HG03066 (cell line): ENCODE results near the gene RAB27B.
"Not testable (repeated sequence)": the region's sequence is repeated elsewhere in the genome, so short reads cannot be mapped to it uniquely, and the experiment has no call there.

Experiments
- ATAC-seq: cut with Tn5 transposase; IDR thresholded peaks from one replicate; pipeline ENCODE4 v1.9.1; 2021; ENCODE audit warnings: low read depth; ENCODE audit not compliant: unreplicated experiment

Gene RAB27B, protein sequence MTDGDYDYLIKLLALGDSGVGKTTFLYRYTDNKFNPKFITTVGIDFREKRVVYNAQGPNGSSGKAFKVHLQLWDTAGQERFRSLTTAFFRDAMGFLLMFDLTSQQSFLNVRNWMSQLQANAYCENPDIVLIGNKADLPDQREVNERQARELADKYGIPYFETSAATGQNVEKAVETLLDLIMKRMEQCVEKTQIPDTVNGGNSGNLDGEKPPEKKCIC

DNA sequence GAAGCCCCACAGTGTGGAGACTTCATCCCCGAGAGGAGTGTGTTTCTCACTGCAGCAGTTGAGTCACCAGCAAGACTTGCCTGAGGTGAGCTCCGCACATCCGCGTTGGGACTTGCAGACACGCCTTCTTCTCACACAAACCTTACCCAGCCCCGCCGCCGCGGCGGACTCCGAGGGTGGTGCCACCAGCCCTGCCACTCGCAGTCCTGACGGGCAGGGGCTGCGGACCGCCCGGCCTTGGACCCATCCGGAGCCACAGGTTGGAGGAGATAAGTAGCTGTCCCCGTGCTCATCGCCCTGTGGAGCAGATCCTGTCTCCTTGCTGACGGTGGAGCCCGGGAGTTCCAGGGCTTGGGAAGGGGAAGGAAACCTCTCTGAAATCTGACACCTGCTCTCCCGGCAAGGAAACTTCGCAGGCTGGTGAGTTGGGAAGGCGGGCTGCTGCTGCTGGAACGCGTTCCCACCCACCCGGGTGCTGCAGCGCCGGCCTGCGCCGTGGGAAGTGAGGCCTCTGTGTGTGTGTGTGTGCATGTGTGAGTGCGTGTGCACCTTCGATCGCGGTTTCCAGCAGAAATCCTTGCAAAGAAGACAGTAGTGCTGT lies at the start of gene RAB27B:
RAB27B (plus strand) TSS at position 197 of the 601 bp plus-strand sequence. CDS start 49,109 bp downstream, outside the sequence.
- no peak for ATAC-seq

DNA sequence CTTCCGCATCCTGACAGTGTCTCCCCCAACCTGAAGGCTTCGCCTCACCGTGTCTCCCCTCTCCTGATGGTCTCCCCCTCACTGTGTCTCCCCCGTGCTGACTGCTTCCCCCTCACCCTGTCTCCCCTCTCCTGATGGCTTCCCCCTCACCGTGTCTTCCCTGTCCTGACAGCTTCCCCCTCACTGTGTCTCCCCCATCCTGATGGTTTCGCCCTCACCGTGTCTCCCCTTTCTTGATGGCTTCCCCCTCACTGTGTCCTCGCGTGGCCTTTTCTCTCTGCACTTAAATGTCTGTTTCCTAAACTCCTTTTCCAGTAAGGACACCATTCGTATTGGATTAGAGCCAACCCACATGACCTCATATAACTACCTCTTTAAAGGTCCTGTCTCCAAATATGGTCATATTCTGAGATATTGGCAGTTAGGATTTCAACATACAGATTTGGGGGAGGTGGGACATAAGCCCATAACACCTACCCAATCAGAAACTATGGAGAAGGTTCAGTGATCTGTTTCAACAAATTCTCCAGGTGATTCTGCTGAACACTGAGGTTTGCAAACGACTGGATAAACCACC lies 47.9 kb upstream of the RAB27B start:
- ATAC-seq = no peak

DNA sequence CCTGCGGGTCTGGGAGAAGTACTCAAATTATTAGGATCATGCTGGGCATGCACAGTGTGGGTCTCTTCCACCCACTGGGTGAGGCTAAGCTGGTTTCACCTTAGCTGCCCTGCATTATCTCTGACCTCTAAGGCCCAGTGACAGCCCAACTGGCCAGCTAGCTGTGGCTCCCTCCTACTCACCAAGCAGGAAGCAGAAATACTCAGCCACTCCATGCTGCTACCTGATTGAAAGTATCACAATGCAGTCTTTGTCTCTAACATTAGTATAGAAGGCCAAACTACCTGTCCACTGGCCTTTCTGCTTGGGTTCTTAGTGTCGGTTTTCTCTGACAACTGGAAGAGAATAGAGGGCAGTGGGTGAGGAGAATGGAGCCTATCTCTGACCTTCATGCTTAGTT lies 47.3 kb upstream of the RAB27B start:
- ATAC-seq = no peak

DNA sequence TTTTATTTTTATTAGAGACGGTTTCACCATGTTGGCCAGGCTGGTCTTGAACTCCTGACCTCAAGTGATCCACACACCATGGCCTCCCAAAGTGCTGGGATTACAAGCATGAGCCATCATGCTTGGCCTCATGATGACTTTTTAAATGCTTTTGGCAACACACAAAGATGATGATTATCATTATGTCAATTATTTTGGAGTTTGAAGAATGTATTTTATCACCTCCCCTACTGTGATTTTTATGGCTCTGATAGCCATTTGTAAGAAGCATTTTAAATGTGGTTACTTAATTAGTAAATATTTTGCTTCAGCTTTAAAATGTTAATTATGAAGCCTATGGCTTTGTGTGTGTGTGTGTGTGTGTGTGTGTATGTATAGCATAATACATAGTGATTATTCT lies 45.1 kb upstream of the RAB27B start:
- no peak for ATAC-seq

DNA sequence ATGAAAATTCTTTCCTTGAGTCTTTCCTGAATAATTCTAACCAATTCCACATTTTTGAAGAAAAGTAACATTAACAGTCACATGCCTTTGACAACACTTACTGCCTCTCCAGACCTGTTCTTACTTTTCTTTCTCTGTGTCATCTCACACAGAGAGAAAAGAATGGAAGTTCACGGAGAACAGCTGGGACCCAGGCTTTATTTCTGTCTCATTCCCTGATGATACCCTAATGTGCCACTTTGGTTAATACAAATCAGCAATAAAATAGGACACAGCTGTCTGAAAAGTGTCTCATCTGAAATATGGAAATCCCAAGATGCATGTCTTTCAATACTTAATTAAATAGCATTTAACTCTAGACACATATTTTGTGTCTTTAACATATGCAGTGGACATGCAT lies 42.1 kb upstream of the RAB27B start:
- no peak for ATAC-seq

DNA sequence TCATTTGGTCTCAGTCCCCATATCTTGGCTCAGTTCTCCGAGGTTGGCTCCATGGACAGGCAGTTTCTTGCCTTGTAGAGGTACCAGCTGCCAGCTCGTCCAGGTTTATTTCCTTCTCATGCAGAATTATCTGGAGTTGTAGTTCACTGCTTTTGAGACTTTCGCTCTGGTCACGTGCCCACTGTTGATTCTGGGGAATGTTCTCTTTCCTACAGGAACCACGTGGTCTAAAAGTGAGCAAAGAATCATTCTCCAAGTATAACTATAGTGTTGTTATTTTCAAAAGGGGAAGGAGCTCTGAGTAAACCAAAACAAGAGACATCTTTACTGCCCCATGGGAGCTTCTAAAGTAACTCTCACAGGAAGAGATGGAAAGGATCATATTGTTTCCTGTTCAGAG lies 41.2 kb upstream of the RAB27B start:
- no peak for ATAC-seq

DNA sequence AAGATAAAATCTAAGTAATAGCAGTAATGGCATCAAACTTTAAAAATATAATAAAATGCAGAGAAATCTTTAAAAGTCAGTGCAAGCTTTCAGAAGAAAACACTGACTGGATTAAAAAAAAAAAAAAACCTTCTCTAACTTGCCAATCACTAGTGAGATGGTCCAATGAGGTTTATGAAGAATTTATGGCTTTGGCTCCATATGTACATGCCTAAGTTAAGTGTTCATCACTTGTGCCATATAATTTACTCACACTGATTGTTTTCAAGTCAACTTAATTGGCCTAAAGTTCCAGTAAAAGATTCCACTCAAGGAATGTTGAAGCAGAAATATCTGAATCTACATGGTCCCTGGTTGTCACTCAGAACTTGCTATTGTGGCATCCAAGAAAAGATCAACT lies 40.7 kb upstream of the RAB27B start:
- ATAC-seq = no peak

DNA sequence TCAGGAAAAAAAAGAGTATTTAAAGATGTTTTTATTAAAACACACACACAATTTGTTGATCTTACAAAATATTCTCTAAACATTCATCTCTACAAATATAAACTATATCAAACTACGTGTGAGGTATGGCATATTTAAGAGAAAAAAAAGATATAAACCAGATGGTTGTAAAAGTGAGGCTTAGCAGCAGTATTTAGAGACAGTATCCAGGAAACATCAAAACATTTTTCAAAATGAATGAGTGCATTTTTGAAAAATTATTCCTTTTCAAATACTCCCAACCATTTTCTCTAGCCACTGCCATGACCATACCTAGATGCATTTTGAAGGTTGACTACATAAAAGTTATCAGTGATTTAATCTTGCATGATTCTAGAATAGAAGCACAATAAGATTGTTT lies 38.2 kb upstream of the RAB27B start:
- ATAC-seq = no peak

DNA sequence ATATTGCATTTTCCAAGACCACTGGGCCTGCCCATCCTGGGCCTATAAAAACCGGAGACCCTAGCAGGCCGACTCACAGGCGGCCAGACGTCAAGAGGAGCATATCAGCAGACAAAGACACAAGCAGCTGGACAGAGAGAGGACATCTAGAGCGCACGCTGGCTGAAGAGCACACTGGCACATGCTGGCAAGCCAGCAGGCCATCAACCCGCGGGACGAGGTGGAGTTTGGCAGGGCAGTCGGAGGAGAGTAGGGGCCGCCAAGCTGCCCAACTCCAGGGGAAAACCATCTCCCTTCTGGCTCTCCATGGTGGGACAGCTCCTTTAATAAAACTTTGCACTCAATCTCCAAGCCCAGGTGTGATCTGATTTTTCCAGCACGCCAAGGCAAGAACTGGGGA lies 36.6 kb upstream of the RAB27B start:
- no peak for ATAC-seq

DNA sequence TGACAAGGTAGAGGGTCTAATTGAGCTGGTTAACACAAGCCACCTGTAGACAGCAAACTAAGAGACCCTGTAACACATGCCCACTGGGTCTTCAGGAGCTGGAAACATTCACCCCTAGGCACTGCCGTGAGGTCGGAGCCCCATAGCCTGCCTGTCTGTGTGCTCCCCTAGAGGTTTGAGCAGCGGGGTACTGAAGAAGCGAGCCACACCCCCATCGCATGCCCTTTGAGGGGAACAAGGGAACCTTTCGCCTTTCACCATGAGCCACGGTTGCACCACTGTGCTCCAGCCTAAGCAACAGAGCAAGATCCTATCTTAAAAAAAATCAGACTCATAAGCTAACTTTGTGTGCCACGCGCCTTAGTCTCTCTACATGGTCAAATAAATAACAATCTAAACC lies 36.2 kb upstream of the RAB27B start:
- no peak for ATAC-seq

DNA sequence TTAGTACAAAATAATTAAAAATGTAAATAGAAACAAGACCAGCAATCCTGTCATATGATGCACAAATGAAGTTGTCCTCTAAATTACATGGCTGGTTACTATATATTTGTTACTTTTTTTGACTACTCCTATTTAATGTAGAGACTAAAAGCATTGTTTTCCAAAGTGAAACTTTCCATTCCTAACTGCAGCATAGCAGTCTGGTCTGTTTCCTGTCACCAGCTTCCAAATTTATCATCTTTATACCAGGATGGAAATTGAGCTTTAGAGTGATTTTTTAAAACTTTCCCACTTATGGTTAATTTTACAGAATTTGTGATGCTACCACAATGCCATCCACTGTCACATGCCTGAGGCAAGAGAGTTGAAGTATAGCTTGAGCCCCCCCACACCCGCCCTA lies 33.5 kb upstream of the RAB27B start:
- no peak for ATAC-seq

DNA sequence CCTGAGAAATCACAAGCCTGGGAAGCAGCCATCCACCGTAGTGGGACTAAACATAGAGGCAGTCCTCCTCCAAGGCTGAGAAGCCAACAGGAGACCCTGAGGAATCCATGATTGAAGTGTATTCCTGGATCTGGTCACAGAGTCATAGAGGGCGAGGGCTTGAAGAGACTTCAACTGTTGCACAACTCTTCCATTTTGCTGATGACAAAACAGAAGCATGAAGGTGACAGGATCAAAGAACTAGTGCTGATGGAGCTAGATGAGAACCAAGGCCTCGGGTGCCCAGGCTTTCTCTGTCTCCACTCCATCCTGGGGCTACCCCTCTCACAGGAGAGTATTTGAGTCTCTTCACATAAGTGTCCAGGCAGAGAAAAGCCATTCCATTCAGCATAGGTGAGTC lies 30.1 kb upstream of the RAB27B start:
- ATAC-seq = no peak

DNA sequence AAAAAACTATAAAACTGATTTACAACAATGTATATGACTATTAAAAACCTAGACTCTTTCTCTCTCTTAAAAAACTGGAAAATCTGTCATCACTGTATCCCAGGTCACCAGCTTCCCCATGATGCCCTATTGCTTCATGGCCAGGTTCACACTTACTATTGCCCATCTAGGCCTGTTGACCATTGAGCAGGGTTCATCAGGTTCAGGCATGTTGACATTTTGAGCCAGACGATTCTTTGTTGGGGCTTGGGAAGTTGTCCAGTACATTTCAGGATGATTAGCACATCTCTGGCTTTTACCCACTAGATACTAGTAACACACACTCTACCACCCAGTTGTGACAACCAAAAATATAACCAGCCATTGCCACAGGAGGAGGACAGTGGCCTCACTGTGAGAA lies 26.9 kb upstream of the RAB27B start:
- no peak for ATAC-seq

DNA sequence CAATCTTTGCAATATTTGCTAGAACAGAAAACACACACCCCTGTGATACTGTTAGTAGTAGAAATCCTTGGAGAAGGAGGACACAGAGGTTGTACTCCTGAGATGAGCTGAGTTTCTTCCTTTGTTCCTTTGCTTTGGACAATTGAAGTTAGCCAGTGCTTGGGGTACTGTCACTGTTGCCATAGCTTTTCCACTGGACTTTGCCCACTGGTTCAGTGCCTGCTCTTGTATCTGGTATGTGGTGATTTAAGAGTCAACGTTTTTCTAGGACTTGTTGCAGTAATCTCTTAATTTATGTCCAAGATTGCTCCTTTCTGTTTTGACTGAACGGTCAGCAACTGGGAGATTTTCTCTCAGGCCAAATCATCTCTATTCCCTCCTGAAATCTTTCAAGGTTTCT lies 26.1 kb upstream of the RAB27B start:
- no peak for ATAC-seq

DNA sequence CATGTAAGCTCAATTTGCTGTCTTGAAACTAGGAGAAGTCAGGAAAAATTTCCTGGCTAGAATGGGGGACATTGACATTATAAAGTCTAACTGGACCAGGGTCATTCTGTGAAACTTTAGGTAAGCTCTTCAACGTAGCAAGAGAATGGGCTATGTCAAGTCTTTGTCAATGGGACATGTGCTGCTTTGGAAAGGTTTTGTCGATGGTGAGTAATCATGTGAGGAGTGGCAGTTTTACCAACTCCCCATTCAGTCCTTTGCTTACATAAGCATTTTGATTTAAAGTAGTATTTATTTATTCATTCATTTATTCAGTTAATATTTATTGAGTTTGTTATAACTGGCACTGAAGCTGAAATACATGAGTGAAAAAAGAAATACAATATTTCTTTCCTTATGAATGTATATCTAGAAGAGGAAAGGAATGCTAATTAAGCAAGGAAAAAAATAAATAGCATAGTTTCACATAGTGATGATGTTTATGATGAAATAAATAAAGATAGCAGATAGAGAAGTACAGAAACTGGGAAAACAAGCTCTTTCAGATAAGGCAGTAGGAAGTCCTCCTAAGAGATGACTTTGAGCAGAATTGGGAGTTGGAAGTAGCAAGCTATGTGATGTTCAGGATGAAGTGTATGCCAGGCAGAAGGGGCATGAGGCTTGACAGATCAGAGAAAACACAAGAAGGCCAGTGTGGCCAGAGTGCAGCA lies 25.4 kb upstream of the RAB27B start:
- no peak for ATAC-seq

DNA sequence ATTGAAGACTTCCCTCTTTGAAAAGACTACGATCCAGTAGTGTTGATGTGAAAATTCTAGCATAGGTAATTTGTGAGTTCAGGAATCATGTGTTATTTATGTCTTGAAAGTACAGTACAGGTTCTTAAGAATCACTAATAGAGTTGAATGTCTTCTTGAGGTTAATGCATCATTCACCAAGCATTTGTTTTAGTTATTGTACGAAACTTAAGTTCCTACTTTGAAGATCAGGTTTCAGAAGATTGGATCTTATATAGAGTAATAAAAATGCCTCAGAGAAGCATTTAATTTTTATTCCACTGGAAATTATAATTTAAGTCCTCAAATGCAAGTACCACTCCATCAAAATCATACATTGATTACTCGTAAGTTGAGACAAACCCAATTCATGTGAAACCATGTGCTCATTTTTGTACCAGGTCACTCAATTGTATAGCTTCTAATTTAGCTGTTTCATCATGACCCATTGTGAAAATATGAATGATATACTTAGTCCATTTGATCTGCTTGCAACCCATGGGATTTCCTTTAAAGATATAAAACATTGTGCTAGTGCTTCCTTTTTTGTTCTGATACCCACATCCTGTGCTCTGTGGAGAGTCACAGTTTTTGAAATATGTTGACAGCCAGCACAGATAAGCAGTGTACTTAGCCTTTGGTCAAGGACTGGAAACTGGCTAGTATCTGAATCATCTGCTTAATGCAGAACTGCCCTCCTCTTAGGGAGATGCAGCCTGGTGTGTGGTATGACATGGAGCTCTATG lies 22.5 kb upstream of the RAB27B start:
- ATAC-seq = no peak

DNA sequence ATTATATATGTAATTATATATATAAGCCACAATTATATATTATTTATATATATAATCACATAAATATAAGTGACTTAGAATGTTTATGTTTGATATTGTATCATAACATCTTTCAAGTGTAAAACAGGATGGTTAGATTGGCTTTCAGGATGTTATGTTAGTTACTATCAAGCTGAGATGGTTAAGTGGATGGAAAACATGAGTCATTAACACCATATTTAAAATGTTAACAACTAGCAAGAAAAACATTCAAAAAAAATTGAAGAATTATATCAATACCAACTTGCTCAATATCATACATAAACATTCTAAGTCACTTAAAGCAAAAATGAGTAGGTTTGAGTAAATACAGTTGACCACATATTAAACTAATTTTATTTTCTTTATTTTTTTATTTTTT lies 21.8 kb upstream of the RAB27B start:
- no peak for ATAC-seq

DNA sequence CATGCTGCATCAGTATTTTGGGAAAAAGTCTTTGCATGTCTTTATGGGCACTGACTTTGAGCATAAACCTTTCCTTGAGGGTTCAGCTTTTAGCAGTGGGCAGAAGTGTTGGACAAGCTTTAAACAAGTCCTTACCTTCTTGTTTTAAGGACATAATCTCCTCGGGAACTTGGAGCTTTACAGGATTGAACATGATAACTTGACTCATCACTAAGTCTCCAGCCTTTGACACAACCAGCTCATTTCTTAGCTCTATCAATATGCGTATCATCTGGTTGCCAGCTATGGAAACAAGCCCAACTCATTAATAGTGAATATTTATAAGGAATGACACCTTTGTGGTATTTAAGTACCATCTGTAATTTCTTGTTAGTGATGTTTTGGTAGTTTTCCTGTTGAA lies 21.0 kb upstream of the RAB27B start:
- no peak for ATAC-seq

DNA sequence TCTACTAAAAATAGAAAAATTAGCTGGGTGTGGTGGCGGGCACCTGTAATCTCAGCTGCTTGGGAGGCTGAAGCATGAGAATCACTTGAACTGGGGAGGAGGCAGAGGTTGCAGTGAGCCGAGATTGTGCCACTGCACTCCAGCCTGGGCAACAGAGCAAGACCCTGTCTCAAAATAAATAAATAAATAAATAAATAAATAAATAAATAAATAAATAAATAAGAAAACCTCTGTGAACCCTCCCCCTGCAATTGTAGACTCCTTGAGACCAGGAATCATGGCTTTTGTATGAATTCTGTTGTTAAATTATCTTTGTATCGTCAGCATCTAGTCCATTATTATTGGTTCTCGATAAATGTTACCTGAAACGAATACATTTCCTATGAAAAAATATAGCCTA lies 17.6 kb upstream of the RAB27B start:
- ATAC-seq = not testable (repeated sequence)

DNA sequence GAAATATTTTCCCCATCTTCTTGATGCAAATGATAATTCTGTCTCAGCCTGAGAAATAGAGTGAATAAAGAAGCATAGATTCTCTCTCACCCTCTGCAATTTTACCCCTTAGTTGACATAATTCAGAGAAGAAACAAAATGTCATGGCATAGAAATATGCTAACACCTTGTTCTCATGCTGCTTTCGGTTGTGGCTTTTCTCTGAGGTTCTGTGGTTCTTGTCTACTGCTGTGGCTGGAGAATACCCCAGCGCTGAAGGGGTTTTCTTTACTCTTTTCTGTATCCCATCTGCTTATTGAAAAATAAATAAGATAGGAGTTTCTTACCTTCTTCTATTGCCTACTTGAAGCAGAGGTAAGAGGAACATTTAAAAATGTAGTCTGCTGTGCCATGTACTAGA lies 15.4 kb upstream of the RAB27B start:
- ATAC-seq = no peak

DNA sequence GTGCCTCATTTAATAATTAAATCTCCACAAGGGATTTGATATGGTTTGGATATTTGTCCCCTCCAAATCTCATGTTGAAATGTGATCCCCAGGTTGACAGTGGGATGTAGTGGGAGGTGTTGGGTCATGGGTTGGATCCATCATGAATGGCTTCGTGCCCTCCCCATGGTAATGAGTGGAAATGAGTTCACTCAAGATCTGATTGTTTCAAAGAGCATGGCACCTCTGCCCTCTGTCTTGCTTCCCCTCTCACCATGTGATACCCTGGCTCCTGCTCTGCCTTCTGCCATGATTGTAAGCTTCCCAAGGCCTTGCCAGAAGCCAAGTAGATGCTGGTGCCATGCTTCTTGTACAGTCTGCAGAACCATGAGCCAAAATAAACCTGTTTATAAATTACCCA lies 15.0 kb upstream of the RAB27B start:
- no peak for ATAC-seq
